Measurements from ENCODE around the gene NDRG4. TPM values are rescaled to one million over a fixed set of nuclear protein-coding genes. Genes with fewer than 3 reads are reported as not detected.

Gene NDRG4
- total and polyA plus RNA-seq, 2 of the 13 experiments (the other 11 are each of a cell fraction or from before 2014, with no cell fraction given), result 1.7 to 2.7 TPM

- Histone ChIP-seq H3K4me3 (replicated peaks in 1 of 3; ENCODE audit: insufficient read depth in 1 of 3, low read depth in 2 of 3, low read length in 3 of 3) (peak overlapping the region; percentile 58 to 91 (median 80); a peak in 5 of 6 replicates), H2AFZ (ENCODE audit: low read length) (no peak overlapping the region), H4K20me1 (ENCODE audit: insufficient read depth, low read length) (peaks cover 12% of the 10 kb centered on the region), H3K4me1 (ENCODE audit: insufficient read depth, low read length) (peaks cover 32% of the 10 kb centered on the region), H3K4me2 (ENCODE audit: low read depth, low read length) (peak overlapping the region; percentile 86), H3K27me3 (ENCODE audit: control insufficient read depth in 1 of 2, insufficient read depth in 2 of 2, low read length in 2 of 2) (no peaks in the 10 kb centered on the region), H3K27ac (ENCODE audit: extremely low read length, insufficient read depth, low read length) (peak overlapping the region; percentile 76), H3K36me3 (replicated peaks in 1 of 2; ENCODE audit: control insufficient read depth in 1 of 2, insufficient read depth in 2 of 2, low read length in 2 of 2) (peaks cover 18 to 43% of the 10 kb centered on the region in 2 experiments), H3K79me2 (ENCODE audit: insufficient read depth, low read length) (peaks cover 5% of the 10 kb centered on the region), H3K9ac (ENCODE audit: insufficient read depth, low read depth, low read length) (peak overlapping the region; percentile 76), H3K9me3 (ENCODE audit: low read length) (no peaks in the 10 kb centered on the region)
- in situ Hi-C loops (cut with HindIII; ENCODE audit: extremely low pct_ligation_motif_present, low pct_unique_long_range_greater_than_20kb), result loop anchor here (10.0 kb wide), 1 partner anchor 119 kb away; no protein-coding TSS in a partner anchor
- ATAC-seq (peak; percentile 57), FAIRE-seq (no peak), DNase-seq (ENCODE audit: low spot score) (peak; percentile 24)
- no TSS peak for BruUV-seq (replicated peaks)
- 44% methylated on average over 18 of the region's 66 CpGs for WGBS (ENCODE audit: low lambda C conversion rate)
- intact Hi-C loops (cut with micrococcal nuclease; ENCODE audit: unreplicated experiment), result loop anchor here (10.0 kb wide), 1 partner anchor 49 kb away; no protein-coding TSS in a partner anchor
- ChIA-PET POLR2A (interaction anchor here (0.7 to 1.8 kb wide), 6 partner anchors 9 to 169 kb away, joined by 3 to 4 read pairs (median 3); partner anchors contain the start of gene SLC38A7), CTCF (ENCODE audit: low intra/inter-chr PET ratio, low total read pairs) (no interaction called here)
- peak; percentile 16; the same call in 1 of the 2 replicates for TF ChIP-seq POLR2AphosphoS2 (IDR thresholded peaks at IDR 0.05; ENCODE audit: low read depth, low read length)
- TF ChIP-seq ZNF318 (CRISPR knock-in tag; IDR thresholded peaks at IDR 0.05), result no peak
- TF ChIP-seq HNRNPLL (IDR thresholded peaks at IDR 0.05; ENCODE audit: low read depth, low read length, poor library complexity, severe bottlenecking), result peak; percentile 52
- no peak for TF ChIP-seq EP300 (IDR thresholded peaks at IDR 0.05; ENCODE audit: low read depth in 2 of 2, low read length in 2 of 2)
- TF ChIP-seq EP300 (CRISPR knock-in tag; IDR thresholded peaks at IDR 0.05; ENCODE audit: borderline replicate concordance), result no peak
- TF ChIP-seq ARHGAP35 (CRISPR knock-in tag; IDR thresholded peaks at IDR 0.05; ENCODE audit: borderline replicate concordance), result peak; percentile 33; the same call in 1 of the 2 replicates
- TF ChIP-seq ZNF446 (CRISPR knock-in tag; IDR thresholded peaks at IDR 0.05), result no peak
- TF ChIP-seq NONO (IDR thresholded peaks at IDR 0.05), result no peak
- peak; percentile 80; the same call in 1 of the 2 replicates for TF ChIP-seq NONO (CRISPR knock-in tag; conservative IDR thresholded peaks at IDR 0.05)
- no peak for TF ChIP-seq ZBTB42 (CRISPR knock-in tag; IDR thresholded peaks at IDR 0.05)
- no peak for TF ChIP-seq ZNF343 (CRISPR knock-in tag; IDR thresholded peaks at IDR 0.05)
- no peak for TF ChIP-seq ZNF629 (CRISPR knock-in tag; conservative IDR thresholded peaks at IDR 0.05)
- 0 out of 2 replicates have a peak, but pooled peaks have one; percentile 34 for TF ChIP-seq DNMT1 (CRISPR knock-in tag; IDR thresholded peaks at IDR 0.05)
- no peak for TF ChIP-seq HHEX (CRISPR knock-in tag; IDR thresholded peaks at IDR 0.05)
- TF ChIP-seq ZNF563 (CRISPR knock-in tag; IDR thresholded peaks at IDR 0.05), result peak; percentile 0; the same call in 1 of the 2 replicates
- no peak for TF ChIP-seq MTA1 (CRISPR knock-in tag; IDR thresholded peaks at IDR 0.05; ENCODE audit: borderline replicate concordance)
Observed at GRCh38 chr16:58515871-58516767, 16.2 kb downstream of the NDRG4 start.
